Stimulated activated CD8-positive, alpha-beta memory T cell treated with anti-CD3 and anti-CD28 coated beads, Interleukin-2, amount 100 ng/mL, for 1 hour (primary cell): ENCODE data around the gene NPAS2.

Experiments used
- DNase-seq, 2 donors: peaks; one replicate each; pipeline ENCODE4 v3.0.0-alpha.2; 2020; ENCODE audit warnings: low read depth in 2 of 2

NPAS2 gene

GRCh38 chr2:100941646-100942240 lies 121.8 kb downstream of the NPAS2 start:
- no peak for DNase-seq

- DNase-seq: no peak
Measured at GRCh38 chr2:100944617-100945432, 124.9 kb downstream of the NPAS2 start.

DNA sequence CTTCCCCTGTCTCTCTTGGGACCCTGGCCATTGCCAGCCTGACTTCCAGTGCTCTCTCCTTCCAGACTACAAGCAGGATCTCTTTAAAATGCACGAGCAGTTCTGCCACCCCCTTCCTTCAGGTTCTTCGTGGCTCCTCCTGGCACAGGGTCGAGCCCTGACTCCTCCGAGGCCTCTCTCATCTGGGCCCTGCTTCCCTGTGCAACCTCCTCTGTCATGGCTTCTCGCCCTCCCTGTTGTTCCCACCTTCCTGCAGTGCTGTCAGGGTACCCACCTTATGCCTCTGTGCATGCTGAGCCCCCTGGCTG lies 125.4 kb downstream of the NPAS2 start:
- no peak for DNase-seq

DNA sequence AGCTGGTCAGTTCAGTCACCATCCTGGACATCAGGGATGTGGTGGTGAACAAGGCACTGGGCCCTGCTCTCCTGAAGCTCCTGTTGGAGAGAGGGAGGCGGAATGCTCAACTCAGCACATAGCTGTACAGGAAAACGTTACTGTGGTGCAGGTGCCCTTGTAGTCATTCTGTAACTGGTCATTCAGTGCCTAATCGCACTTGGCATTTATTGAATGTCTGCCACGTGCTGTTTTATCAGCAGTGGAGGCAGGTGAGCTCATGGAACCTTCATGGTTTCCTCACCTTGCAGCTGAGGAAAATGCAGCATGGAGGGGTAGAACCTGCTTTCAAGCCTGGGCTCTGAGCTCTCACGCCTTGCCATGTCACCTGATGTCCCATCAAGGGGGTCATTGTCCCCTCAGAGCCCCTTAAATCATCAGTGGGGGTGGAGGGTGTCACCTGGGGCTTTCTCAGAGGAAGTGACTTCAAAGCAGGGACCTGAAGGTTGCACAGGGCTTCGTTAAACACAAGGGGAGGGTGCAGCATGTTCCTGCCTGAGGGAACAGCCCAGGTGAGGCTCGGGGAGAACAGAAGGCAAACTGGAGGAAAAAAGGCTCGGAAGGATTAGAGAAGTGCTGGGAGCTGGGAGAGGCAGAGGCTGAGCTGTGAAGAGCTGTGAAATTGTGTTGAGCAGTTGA lies 126.1 kb downstream of the NPAS2 start:
- no peak for DNase-seq

DNA sequence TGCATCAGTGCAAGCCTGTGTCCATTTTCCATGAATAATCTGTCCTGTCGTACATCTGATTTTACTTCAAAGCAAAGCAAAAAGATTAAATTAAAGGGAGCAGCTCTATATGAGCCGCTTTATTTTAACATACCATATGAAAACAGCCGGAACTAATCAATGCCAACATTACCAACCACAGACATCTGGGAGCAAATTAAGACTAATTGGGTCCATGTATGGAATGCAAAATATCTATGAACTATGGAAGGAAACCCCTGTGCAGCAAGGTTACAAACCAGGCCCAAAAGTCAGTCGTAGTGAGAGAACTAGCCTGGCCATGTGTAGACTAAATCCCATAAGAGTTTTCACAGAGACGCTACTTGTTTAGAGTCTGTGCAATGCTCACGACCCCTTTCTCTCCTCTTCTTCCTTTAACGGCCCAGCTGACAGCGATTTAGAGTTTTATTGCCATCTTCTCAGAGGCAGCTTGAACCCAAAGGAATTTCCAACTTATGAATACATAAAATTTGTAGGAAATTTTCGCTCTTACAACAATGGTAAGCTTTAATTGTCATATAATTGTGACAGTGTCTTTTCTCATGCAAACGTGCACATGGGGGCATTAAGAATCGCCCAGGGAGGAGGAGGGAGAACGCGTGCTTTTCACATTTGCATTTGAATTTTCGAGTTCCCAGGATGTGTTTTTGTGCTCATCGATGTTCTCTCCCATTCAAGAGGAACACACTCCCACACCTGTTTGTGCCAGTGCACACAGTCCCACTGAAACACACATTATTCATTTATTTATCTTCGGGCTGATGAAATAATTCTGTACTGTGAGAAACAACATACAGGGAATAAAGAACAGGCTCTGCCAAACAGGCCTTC lies 129.2 kb downstream of the NPAS2 start:
- DNase-seq: no peak

DNA sequence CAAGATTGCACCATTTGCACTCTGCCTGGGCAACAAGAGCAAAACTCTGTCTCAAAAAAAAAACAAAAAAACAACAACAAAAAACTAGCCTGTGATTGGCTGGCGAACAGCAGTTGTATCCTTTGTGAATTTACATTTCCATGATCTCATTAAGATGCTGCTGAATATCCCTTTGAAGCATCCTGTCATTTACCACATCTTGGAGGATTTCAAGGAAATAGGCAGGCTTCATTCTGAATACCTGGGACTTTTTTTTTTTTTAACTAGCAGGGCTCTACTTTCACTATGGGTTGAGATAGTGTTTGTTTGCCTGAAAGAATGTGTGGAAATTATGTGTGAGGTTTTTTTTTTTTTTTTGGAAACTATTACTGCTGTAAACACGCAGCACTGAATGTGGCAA lies 132.6 kb downstream of the NPAS2 start:
- no peak for DNase-seq

GRCh38 chr2:100953406-100954043 lies 133.6 kb downstream of the NPAS2 start:
- DNase-seq: no peak

DNA sequence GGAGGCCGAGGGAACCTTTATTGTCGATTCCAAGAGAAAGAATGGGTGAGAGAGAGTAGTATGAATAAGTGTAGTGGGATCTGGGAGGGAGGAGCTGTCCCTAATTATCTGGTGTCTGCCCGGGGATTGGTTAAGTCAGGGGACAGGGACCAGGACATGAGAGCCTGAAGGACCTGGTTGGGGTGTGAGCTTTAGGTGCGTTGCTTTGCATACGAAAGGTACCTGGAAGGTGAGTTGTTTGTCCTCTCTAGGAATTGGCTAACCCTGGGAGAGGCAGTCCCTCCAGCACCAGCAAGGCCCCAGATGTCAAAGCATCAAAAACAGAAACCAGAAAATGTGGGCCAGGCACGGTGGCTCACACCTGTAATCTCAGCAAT lies 134.1 kb downstream of the NPAS2 start:
- no peak for DNase-seq

- no peak for DNase-seq
Measured at GRCh38 chr2:100955226-100955625, 135.3 kb downstream of the NPAS2 start.

GRCh38 chr2:100956081-100956480 lies 136.1 kb downstream of the NPAS2 start:
- no peak for DNase-seq

DNA sequence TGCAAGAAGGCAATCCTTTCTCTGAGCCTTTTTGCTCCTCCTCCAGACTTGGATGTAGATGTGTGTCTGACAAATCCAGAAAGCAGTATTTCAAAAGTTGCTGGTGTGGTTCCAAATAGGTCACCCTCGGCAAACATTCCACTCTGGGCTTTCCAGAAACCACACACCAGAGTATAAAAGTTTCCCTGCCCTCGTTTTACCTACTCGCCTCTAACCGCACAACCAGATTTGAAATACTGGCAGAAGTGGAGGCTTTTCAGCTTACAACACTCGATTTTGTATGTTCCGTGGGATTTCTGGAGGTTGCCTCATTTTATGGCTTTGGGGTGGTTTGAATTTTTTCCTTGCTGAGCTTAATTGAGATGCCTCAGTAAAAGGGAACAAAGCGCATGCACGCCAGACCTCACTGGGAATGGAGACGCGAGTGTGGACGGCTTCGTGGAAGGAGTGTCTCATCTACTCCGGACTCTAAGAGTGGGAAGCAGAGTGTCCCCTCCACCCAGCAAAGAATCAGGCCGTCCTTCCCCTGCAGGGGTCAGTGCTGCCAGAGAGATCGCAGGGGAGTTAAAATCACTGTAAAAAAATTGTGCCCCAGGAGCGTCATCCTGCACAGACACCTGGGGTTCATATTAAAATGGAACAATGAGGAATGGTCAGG lies 138.2 kb downstream of the NPAS2 start:
- DNase-seq: no peak

GRCh38 chr2:100959225-100959880 lies 139.4 kb downstream of the NPAS2 start:
- no peak for DNase-seq

GRCh38 chr2:100960688-100961087 lies 140.7 kb downstream of the NPAS2 start:
- no peak for DNase-seq

GRCh38 chr2:100962366-100963025 lies 142.6 kb downstream of the NPAS2 start:
- no peak for DNase-seq

DNA sequence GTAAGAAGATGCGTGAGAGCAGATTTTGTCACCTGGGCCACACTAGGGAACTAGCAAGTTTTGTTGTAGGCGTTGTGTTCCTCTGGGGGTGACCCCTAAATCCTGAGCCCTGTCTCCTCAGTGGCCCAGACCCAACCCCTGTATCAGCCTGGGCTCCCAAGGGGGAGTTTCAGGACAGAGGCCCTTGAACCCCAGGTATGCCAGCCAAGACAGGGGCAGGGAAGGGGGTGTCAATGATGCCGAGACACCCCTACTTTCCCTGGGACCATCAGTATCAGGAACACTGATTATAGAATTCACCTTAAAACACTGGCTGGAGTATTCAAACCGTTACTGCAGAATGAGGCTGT lies 143.1 kb downstream of the NPAS2 start:
- no peak for DNase-seq

GRCh38 chr2:100964222-100964621 lies 144.3 kb downstream of the NPAS2 start:
- no peak for DNase-seq

- no peak for DNase-seq
Measured at GRCh38 chr2:100964681-100965169, 144.8 kb downstream of the NPAS2 start.

DNA sequence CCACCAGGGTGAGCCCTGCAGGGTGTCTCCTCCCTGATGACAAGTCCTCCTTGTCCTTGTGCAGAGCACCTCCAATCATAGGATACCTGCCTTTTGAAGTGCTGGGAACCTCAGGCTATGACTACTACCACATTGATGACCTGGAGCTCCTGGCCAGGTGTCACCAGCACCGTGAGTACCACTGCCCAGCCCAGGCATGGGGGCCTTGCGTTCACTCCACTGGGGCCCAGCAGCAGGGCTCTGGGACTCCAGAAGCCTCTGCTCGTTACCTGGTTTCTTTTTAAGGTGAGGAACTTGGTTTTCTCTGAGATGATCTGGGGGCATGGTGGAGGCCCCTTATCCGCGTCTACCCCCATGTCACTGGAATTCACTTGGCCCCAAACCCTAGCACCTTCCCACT lies 145.7 kb downstream of the NPAS2 start:
- DNase-seq: no peak

- DNase-seq: no peak
Measured at GRCh38 chr2:100967716-100968115, 147.8 kb downstream of the NPAS2 start.
